Measurements from ENCODE around the gene OPCML.

Gene OPCML

DNA sequence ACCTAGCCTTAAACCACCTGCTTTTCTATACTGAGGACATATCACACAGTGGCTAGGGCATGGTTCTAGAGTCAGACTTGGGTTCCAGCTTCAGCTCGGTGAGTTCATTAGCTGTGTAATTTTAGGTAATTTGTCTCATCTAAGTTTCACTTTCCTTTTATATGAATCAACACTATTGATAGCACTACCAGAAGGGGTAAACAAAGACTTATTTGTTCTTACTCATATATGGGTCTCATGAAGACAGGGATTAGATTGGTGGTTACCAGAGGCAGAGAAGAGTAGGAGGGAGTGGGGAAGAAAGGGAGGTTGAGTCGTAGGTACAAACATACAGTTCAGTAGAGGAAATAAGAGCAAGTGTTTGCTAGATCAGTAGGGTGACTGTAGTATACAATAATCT, 924.7 kb downstream of the OPCML start:
- TF ChIP-seq, protein P1, sequence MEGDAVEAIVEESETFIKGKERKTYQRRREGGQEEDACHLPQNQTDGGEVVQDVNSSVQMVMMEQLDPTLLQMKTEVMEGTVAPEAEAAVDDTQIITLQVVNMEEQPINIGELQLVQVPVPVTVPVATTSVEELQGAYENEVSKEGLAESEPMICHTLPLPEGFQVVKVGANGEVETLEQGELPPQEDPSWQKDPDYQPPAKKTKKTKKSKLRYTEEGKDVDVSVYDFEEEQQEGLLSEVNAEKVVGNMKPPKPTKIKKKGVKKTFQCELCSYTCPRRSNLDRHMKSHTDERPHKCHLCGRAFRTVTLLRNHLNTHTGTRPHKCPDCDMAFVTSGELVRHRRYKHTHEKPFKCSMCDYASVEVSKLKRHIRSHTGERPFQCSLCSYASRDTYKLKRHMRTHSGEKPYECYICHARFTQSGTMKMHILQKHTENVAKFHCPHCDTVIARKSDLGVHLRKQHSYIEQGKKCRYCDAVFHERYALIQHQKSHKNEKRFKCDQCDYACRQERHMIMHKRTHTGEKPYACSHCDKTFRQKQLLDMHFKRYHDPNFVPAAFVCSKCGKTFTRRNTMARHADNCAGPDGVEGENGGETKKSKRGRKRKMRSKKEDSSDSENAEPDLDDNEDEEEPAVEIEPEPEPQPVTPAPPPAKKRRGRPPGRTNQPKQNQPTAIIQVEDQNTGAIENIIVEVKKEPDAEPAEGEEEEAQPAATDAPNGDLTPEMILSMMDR (IDR thresholded peaks at IDR 0.05; ENCODE audit: unreplicated experiment in 3 of 3): no peak
- no peak overlapping the region for H3K27ac Mint-ChIP-seq
- peaks cover 27% of the 10 kb centered on the region for H3K4me1 Mint-ChIP-seq
- peaks cover 8% of the 10 kb centered on the region for H3K27me3 Mint-ChIP-seq (ENCODE audit: low read depth)
- H3K4me3 Mint-ChIP-seq: no peak overlapping the region
- no peaks in the 10 kb centered on the region for H3K9me3 Mint-ChIP-seq
- no peaks in the 10 kb centered on the region for H3K36me3 Mint-ChIP-seq (ENCODE audit: low read depth)

DNA sequence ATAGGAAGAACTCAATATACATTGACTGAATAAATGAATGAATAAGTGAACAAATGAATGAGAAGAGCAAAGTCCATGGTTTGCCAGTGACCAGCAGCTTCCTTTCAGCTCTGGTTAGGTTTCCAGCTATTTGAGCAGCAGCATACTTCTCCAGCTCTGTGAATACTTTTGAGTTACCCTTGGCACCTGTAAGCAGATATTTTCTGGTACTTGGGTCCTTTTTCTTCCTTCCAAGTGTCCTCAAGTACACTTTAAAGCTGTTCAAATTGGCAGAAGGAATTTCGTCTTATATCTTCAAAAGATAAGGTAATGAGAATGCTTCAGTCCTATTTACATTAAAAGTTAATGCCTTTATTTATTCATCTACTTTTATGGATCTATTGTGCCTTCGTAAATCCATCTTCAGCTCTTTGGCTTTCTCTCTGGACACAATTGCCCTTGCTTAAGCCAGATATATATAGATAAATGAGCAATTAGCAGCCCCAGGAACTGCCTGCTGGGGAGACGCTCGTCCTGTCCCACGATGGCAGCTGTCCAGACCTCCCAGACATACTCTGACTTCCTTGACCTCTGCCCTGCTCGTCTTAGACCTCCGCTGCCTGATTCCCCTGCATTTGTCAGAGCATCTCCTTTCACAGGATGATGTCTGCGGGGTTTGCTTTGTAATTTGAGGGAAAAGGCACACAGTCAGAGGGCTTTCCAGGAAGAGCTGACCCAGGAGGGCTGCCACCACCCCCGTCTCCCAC, 926.3 kb downstream of the OPCML start:
- Mint-ChIP-seq H3K36me3 (ENCODE audit: low read depth) (no peaks in the 10 kb centered on the region), H3K27ac (peak overlapping the region; percentile 35 to 86 (median 71)), H3K27me3 (ENCODE audit: low read depth) (peaks cover 8% of the 10 kb centered on the region), H3K4me3 (peak overlapping the region in 2 of 3 experiments; percentile 8 to 9), H3K4me1 (peaks cover 32% of the 10 kb centered on the region), H3K9me3 (no peaks in the 10 kb centered on the region)
- TF ChIP-seq, protein P1 (IDR thresholded peaks at IDR 0.05; ENCODE audit: unreplicated experiment in 3 of 3): no peak

DNA sequence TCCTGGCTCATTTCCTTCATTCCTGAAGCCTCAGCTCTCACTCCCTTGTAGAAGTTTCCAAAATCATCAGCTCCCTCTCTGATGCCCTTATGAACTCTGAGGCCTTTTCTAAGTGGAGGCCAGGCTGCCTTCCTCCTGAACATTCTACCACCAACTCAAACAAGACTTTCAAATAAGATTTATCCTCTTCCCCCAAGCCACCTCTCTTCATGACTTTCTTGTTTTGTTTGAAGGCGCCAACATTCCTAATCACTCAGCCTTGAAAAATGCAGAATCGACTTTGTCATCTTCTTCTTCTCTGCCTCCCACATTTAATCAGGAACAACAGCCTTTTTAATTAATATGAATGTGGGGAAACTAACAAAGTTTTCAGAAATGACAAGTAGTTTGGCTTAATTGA, 927.9 kb downstream of the OPCML start:
- Mint-ChIP-seq H3K27me3 (ENCODE audit: low read depth) (peaks cover 8% of the 10 kb centered on the region), H3K4me1 (peaks cover 26% of the 10 kb centered on the region), H3K36me3 (ENCODE audit: low read depth) (no peaks in the 10 kb centered on the region), H3K27ac (peak overlapping the region; percentile 79 to 98 (median 96)), H3K4me3 (peak overlapping the region in 1 of 3 experiments; percentile 44), H3K9me3 (no peaks in the 10 kb centered on the region)
- TF ChIP-seq, protein P1 (IDR thresholded peaks at IDR 0.05; ENCODE audit: unreplicated experiment in 3 of 3): no peak

DNA sequence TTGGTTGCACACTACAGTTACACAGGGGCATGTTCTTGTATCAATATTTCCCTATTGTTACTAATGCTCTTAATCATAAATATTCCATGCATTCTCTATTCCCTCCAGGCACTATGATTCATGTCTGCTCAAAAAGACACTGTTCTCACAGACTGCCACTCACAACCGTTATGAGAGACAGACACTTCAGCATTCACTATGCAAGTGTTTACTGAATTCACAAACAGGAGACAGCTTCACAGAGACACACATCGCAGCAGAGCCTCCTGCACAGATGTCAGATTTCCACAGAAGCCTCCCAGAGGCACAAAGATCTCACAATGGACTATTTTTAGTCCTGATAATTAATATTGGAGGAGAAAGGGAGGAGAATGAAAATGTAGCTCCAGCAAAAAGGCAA, 930.4 kb downstream of the OPCML start:
- Mint-ChIP-seq H3K9me3 (no peaks in the 10 kb centered on the region), H3K27ac (peak overlapping the region; percentile 30 to 77 (median 58)), H3K27me3 (ENCODE audit: low read depth) (peaks cover 8% of the 10 kb centered on the region), H3K4me3 (no peak overlapping the region), H3K4me1 (peaks cover 26% of the 10 kb centered on the region), H3K36me3 (ENCODE audit: low read depth) (no peaks in the 10 kb centered on the region)
- TF ChIP-seq, protein P1 (IDR thresholded peaks at IDR 0.05; ENCODE audit: unreplicated experiment in 3 of 3): no peak

DNA sequence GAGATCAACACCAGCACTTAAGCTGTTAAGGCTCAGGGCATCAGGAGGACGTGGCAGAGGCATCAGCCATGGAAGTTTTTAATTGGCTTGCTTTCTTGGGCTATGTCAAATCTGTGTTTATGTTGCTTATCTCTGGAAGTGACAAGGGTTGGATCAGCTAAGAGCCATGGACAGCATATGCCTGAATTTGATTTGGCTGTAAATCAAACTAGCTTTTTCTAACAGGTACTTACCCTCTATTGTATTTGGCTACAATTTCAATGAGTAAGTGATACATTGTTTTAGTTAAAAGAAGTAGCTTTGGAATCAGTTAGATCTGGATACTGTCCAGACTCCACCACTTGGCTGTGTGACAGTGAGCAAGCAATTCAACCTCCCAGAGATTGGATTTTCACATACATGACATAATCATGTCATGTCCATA, 936.6 kb downstream of the OPCML start:
- Mint-ChIP-seq H3K4me3 (no peak overlapping the region), H3K36me3 (ENCODE audit: low read depth) (no peaks in the 10 kb centered on the region), H3K9me3 (no peaks in the 10 kb centered on the region), H3K4me1 (peaks cover 18% of the 10 kb centered on the region), H3K27me3 (ENCODE audit: low read depth) (no peaks in the 10 kb centered on the region), H3K27ac (peak overlapping the region in 2 of 3 experiments; percentile 13 to 34)
- TF ChIP-seq, protein P1 (IDR thresholded peaks at IDR 0.05; ENCODE audit: unreplicated experiment in 3 of 3): no peak

DNA sequence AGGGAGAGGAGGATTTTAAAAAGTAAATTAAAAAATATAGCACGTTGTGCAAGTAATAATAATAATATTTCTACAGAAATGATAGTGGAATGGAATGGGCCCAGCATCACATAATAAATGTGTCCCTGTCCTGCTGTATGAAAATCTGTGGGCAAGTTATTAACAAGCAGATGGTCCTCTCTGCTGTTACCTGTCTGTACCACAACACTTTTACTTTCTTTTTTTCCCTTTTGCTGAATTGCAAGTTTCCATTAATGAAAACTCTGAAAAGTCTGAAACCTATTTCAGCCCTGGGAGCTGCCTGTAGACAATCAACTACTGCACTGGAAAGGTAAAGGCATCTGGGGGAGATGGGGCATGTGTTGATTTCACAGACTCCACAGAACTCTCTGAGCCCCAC, 937.1 kb downstream of the OPCML start:
- peak overlapping the region in 2 of 3 experiments; percentile 13 to 34 for H3K27ac Mint-ChIP-seq
- H3K4me3 Mint-ChIP-seq: no peak overlapping the region
- peaks cover 18% of the 10 kb centered on the region for H3K4me1 Mint-ChIP-seq
- H3K27me3 Mint-ChIP-seq (ENCODE audit: low read depth): no peaks in the 10 kb centered on the region
- H3K9me3 Mint-ChIP-seq: no peaks in the 10 kb centered on the region
- no peaks in the 10 kb centered on the region for H3K36me3 Mint-ChIP-seq (ENCODE audit: low read depth)
- TF ChIP-seq, protein P1 (IDR thresholded peaks at IDR 0.05; ENCODE audit: unreplicated experiment in 3 of 3): no peak
